ACC112 (cell line): ENCODE data around the gene SUCNR1.
A peak's percentile ranks its signal among the peaks of the same experiment; 100 is the strongest.
"Not testable (repeated sequence)": the region's sequence is repeated elsewhere in the genome, so short reads cannot be mapped to it uniquely, and the experiment has no call there.

Source experiments
- H2AFZ ChIP-seq: fragments of 200-600 bp; sonication (generic); one replicate; pipeline ENCODE4 v1.6.0; 2017; ENCODE audit warnings: antibody characterized with exemption, low read length; ENCODE audit not compliant: unreplicated experiment
- H3K27ac ChIP-seq: fragments of 200-600 bp; sonication (generic); 2 replicates; pipeline ENCODE4 v1.5.1; 2014; ENCODE audit warnings: low read depth, mild to moderate bottlenecking, antibody characterized with exemption, low read length, moderate library complexity
- H3K27me3 ChIP-seq: fragments of 200-600 bp; sonication (generic); 2 replicates; pipeline ENCODE4 v1.6.1; 2014; ENCODE audit warnings: mild to moderate bottlenecking, antibody characterized with exemption, low read length, moderate library complexity, mixed read lengths; ENCODE audit not compliant: insufficient read depth
- H3K36me3 ChIP-seq: fragments of 200-600 bp; sonication (generic); 2 replicates; pipeline ENCODE4 v1.6.1; 2016; ENCODE audit warnings: mild to moderate bottlenecking, antibody characterized with exemption, low read length, moderate library complexity, mixed read lengths; ENCODE audit not compliant: insufficient read depth
- H3K4me1 ChIP-seq: fragments of 200-600 bp; sonication (generic); one replicate; pipeline ENCODE4 v1.6.1; 2016; ENCODE audit warnings: low read length, mixed read lengths; ENCODE audit not compliant: insufficient read depth, unreplicated experiment, control insufficient read depth
- H3K4me3 ChIP-seq: fragments of 200-600 bp; sonication (generic); 2 replicates; pipeline ENCODE4 v1.5.1; 2014; ENCODE audit warnings: mild to moderate bottlenecking, low read depth, low read length
- H3K79me2 ChIP-seq: fragments of 200-600 bp; sonication (generic); one replicate; pipeline ENCODE4 v1.6.0; 2016; ENCODE audit warnings: low read length; ENCODE audit not compliant: control insufficient read depth, unreplicated experiment, insufficient read depth

Gene SUCNR1

GRCh38 chr3:151887450-151888211 lies 14.2 kb downstream of the SUCNR1 start:
- H3K27ac ChIP-seq, H3K36me3 ChIP-seq, H3K79me2 ChIP-seq, H3K4me3 ChIP-seq, H3K4me1 ChIP-seq, H3K27me3 ChIP-seq, H2AFZ ChIP-seq: not testable (repeated sequence)

- no peaks in the 10 kb centered on the region for H3K36me3 ChIP-seq
- H3K4me1 ChIP-seq = peaks cover 7% of the 10 kb centered on the region
- H3K27ac ChIP-seq = no peak overlapping the region
- H3K4me3 ChIP-seq = no peak overlapping the region
- H2AFZ ChIP-seq = no peak overlapping the region
- no peaks in the 10 kb centered on the region for H3K79me2 ChIP-seq
- no peaks in the 10 kb centered on the region for H3K27me3 ChIP-seq
Observed at GRCh38 chr3:151890721-151891141, 17.3 kb downstream of the SUCNR1 start.

GRCh38 chr3:151891721-151892120 lies 18.3 kb downstream of the SUCNR1 start:
- H2AFZ ChIP-seq = peak overlapping the region; percentile 24

GRCh38 chr3:151894219-151894618 lies 20.8 kb downstream of the SUCNR1 start:
- no peak overlapping the region for H2AFZ ChIP-seq
- H3K27me3 ChIP-seq = no peaks in the 10 kb centered on the region
- no peaks in the 10 kb centered on the region for H3K36me3 ChIP-seq
- H3K27ac ChIP-seq = no peak overlapping the region
- no peak overlapping the region for H3K4me3 ChIP-seq
- no peaks in the 10 kb centered on the region for H3K79me2 ChIP-seq
- H3K4me1 ChIP-seq = peaks cover 17% of the 10 kb centered on the region

More at GRCh38 chr3:151891721-151892120, 18.3 kb downstream of the SUCNR1 start:
- no peaks in the 10 kb centered on the region for H3K27me3 ChIP-seq
- no peaks in the 10 kb centered on the region for H3K36me3 ChIP-seq
- H3K27ac ChIP-seq = no peak overlapping the region
- H3K79me2 ChIP-seq = no peaks in the 10 kb centered on the region
- H3K4me1 ChIP-seq = peaks cover 16% of the 10 kb centered on the region
- H3K4me3 ChIP-seq = no peak overlapping the region

GRCh38 chr3:151895478-151896241 lies 22.2 kb downstream of the SUCNR1 start:
- peak overlapping the region; percentile 62 for H2AFZ ChIP-seq
- no peak overlapping the region for H3K4me3 ChIP-seq
- peaks cover 28% of the 10 kb centered on the region for H3K4me1 ChIP-seq
- no peaks in the 10 kb centered on the region for H3K27me3 ChIP-seq
- no peaks in the 10 kb centered on the region for H3K79me2 ChIP-seq
- H3K36me3 ChIP-seq = no peaks in the 10 kb centered on the region
- peak overlapping the region; percentile 36; the same call in 1 of the 2 replicates for H3K27ac ChIP-seq

- Histone ChIP-seq H3K4me3 (no peak overlapping the region), H3K4me1 (peaks cover 36% of the 10 kb centered on the region), H2AFZ (peak overlapping the region; percentile 31), H3K27me3 (no peaks in the 10 kb centered on the region), H3K79me2 (no peaks in the 10 kb centered on the region), H3K27ac (peak overlapping the region; percentile 36; the same call in 1 of the 2 replicates), H3K36me3 (no peaks in the 10 kb centered on the region)
Observed at GRCh38 chr3:151896246-151897012, 23.0 kb downstream of the SUCNR1 start.

- not testable (repeated sequence) for H3K27me3 ChIP-seq, H3K4me3 ChIP-seq, H3K36me3 ChIP-seq, H3K27ac ChIP-seq, H2AFZ ChIP-seq, H3K79me2 ChIP-seq
- peaks cover 50% of the 10 kb centered on the region for H3K4me1 ChIP-seq
Observed at GRCh38 chr3:151898121-151898520, 24.7 kb downstream of the SUCNR1 start.

- peaks cover 56% of the 10 kb centered on the region for H3K4me1 ChIP-seq
- H3K27ac ChIP-seq, H3K27me3 ChIP-seq, H3K36me3 ChIP-seq, H2AFZ ChIP-seq, H3K4me3 ChIP-seq, H3K79me2 ChIP-seq: not testable (repeated sequence)
Observed at GRCh38 chr3:151898564-151899261, 25.3 kb downstream of the SUCNR1 start.

- peaks cover 61% of the 10 kb centered on the region for H3K4me1 ChIP-seq
- H3K4me3 ChIP-seq = peak overlapping the region; percentile 8; the same call in 1 of the 2 replicates
- no peaks in the 10 kb centered on the region for H3K36me3 ChIP-seq
- H3K27ac ChIP-seq = no peak overlapping the region
- H2AFZ ChIP-seq = peak overlapping the region; percentile 54
- no peaks in the 10 kb centered on the region for H3K27me3 ChIP-seq
- no peaks in the 10 kb centered on the region for H3K79me2 ChIP-seq
Observed at GRCh38 chr3:151899996-151900395, 26.6 kb downstream of the SUCNR1 start.

- H3K4me1 ChIP-seq = peaks cover 57% of the 10 kb centered on the region
- H3K4me3 ChIP-seq = peak overlapping the region; percentile 8; the same call in 1 of the 2 replicates
- no peak overlapping the region for H3K27ac ChIP-seq
- H3K79me2 ChIP-seq = no peaks in the 10 kb centered on the region
- no peaks in the 10 kb centered on the region for H3K27me3 ChIP-seq
- H3K36me3 ChIP-seq = no peaks in the 10 kb centered on the region
- H2AFZ ChIP-seq = peak overlapping the region; percentile 54
Observed at GRCh38 chr3:151900460-151900859, 27.0 kb downstream of the SUCNR1 start.
